ENCODE data around the gene ERG. TPM values are rescaled to one million over a fixed set of nuclear protein-coding genes. Genes with fewer than 3 reads are reported as not detected.

ERG gene
- not detected for polyA plus RNA-seq

GRCh38 chr21:38498057-38498833 lies at the start of gene ERG:
ERG (minus strand) TSS chr21:38498477; CDS start chr21:38498380, 97 bp downstream.
- Mint-ChIP-seq H3K27ac (no peak within 1 kb of the TSS), H3K9me3 (peaks cover 0 to 2% (median 0%) of the 10 kb centered on the region in 6 donors), H3K4me3 (peak within 1 kb of the TSS in 1 of 5 donors; percentile 22), H3K4me1 (peaks cover 2 to 9% of the 10 kb centered on the region in 2 donors), H3K36me3 (no peaks in the 10 kb centered on the region), H3K27me3 (ENCODE audit: low read depth in 3 of 3) (peaks cover 8 to 18% (median 13%) of the 10 kb centered on the region in 3 donors)
- DNase-seq = no peak

- no peaks in the 10 kb centered on the region for H3K9me3 Mint-ChIP-seq
- H3K27me3 Mint-ChIP-seq (ENCODE audit: low read depth in 3 of 3) = peaks cover 0 to 5% (median 3%) of the 10 kb centered on the region in 3 donors
- no peak for DNase-seq
- no peaks in the 10 kb centered on the region for H3K4me1 Mint-ChIP-seq
- no peak overlapping the region for H3K4me3 Mint-ChIP-seq
- no peaks in the 10 kb centered on the region for H3K36me3 Mint-ChIP-seq
- no peak overlapping the region for H3K27ac Mint-ChIP-seq
Observed at GRCh38 chr21:38544661-38545060, 46.4 kb upstream of the ERG start.

GRCh38 chr21:38542263-38542662 lies 44.0 kb upstream of the ERG start:
- H3K4me3 Mint-ChIP-seq = no peak overlapping the region
- H3K36me3 Mint-ChIP-seq = no peaks in the 10 kb centered on the region
- no peaks in the 10 kb centered on the region for H3K9me3 Mint-ChIP-seq
- no peak overlapping the region for H3K27ac Mint-ChIP-seq
- H3K4me1 Mint-ChIP-seq = no peaks in the 10 kb centered on the region
- DNase-seq = no peak
- H3K27me3 Mint-ChIP-seq (ENCODE audit: low read depth in 3 of 3) = peaks cover 2 to 5% (median 2%) of the 10 kb centered on the region in 3 donors

- no peak overlapping the region for H3K27ac Mint-ChIP-seq
- H3K27me3 Mint-ChIP-seq (ENCODE audit: low read depth in 3 of 3) = peaks cover 0 to 4% (median under 1%) of the 10 kb centered on the region in 3 donors
- no peak for DNase-seq
- H3K9me3 Mint-ChIP-seq = no peaks in the 10 kb centered on the region
- H3K36me3 Mint-ChIP-seq = no peaks in the 10 kb centered on the region
- H3K4me3 Mint-ChIP-seq = no peak overlapping the region
- H3K4me1 Mint-ChIP-seq = no peaks in the 10 kb centered on the region
Observed at GRCh38 chr21:38538353-38538752, 40.1 kb upstream of the ERG start.

GRCh38 chr21:38534591-38534990 lies 36.3 kb upstream of the ERG start:
- DNase-seq = no peak
- Mint-ChIP-seq H3K27ac (no peak overlapping the region), H3K36me3 (no peaks in the 10 kb centered on the region)

GRCh38 chr21:38533887-38534286 lies 35.6 kb upstream of the ERG start:
- Mint-ChIP-seq H3K9me3 (no peaks in the 10 kb centered on the region), H3K36me3 (no peaks in the 10 kb centered on the region), H3K27ac (no peak overlapping the region), H3K27me3 (ENCODE audit: low read depth in 3 of 3) (peaks cover 0 to 3% (median 2%) of the 10 kb centered on the region in 3 donors), H3K4me1 (no peaks in the 10 kb centered on the region), H3K4me3 (no peak overlapping the region)
- DNase-seq = no peak

More at GRCh38 chr21:38534591-38534990, 36.3 kb upstream of the ERG start:
- H3K4me3 Mint-ChIP-seq = no peak overlapping the region
- no peaks in the 10 kb centered on the region for H3K9me3 Mint-ChIP-seq
- H3K4me1 Mint-ChIP-seq = no peaks in the 10 kb centered on the region
- H3K27me3 Mint-ChIP-seq (ENCODE audit: low read depth in 3 of 3) = peaks cover 0 to 4% (median 3%) of the 10 kb centered on the region in 3 donors

- H3K4me1 Mint-ChIP-seq = no peaks in the 10 kb centered on the region
- no peaks in the 10 kb centered on the region for H3K36me3 Mint-ChIP-seq
- peaks cover 0 to 7% (median 3%) of the 10 kb centered on the region in 3 donors for H3K27me3 Mint-ChIP-seq (ENCODE audit: low read depth in 3 of 3)
- DNase-seq = no peak
- H3K4me3 Mint-ChIP-seq = no peak overlapping the region
- no peaks in the 10 kb centered on the region for H3K9me3 Mint-ChIP-seq
- no peak overlapping the region for H3K27ac Mint-ChIP-seq
Observed at GRCh38 chr21:38531591-38531990, 33.3 kb upstream of the ERG start.

- H3K36me3 Mint-ChIP-seq = no peaks in the 10 kb centered on the region
Observed at GRCh38 chr21:38531039-38531541, 32.8 kb upstream of the ERG start.

GRCh38 chr21:38527737-38528136 lies 29.5 kb upstream of the ERG start:
- Mint-ChIP-seq H3K27me3 (ENCODE audit: low read depth in 3 of 3) (peaks cover 0 to 9% (median 9%) of the 10 kb centered on the region in 3 donors), H3K4me3 (no peak overlapping the region), H3K4me1 (no peaks in the 10 kb centered on the region), H3K36me3 (no peaks in the 10 kb centered on the region), H3K27ac (no peak overlapping the region), H3K9me3 (peaks cover 0 to 4% (median 0%) of the 10 kb centered on the region in 6 donors)
- no peak for DNase-seq

More at GRCh38 chr21:38531039-38531541, 32.8 kb upstream of the ERG start:
- DNase-seq = no peak
- Mint-ChIP-seq H3K4me3 (no peak overlapping the region), H3K27ac (no peak overlapping the region), H3K4me1 (no peaks in the 10 kb centered on the region), H3K27me3 (ENCODE audit: low read depth in 3 of 3) (peaks cover 0 to 7% (median 3%) of the 10 kb centered on the region in 3 donors), H3K9me3 (no peaks in the 10 kb centered on the region)

GRCh38 chr21:38525454-38525853 lies 27.2 kb upstream of the ERG start:
- Mint-ChIP-seq H3K36me3 (no peaks in the 10 kb centered on the region), H3K4me3 (no peak overlapping the region), H3K4me1 (no peaks in the 10 kb centered on the region), H3K9me3 (peaks cover 0 to 4% (median 0%) of the 10 kb centered on the region in 6 donors), H3K27ac (no peak overlapping the region), H3K27me3 (ENCODE audit: low read depth in 3 of 3) (peaks cover 3 to 9% (median 8%) of the 10 kb centered on the region in 3 donors)
- DNase-seq = no peak

- Mint-ChIP-seq H3K4me1 (no peaks in the 10 kb centered on the region), H3K36me3 (no peaks in the 10 kb centered on the region), H3K27ac (no peak overlapping the region), H3K27me3 (ENCODE audit: low read depth in 3 of 3) (peaks cover 4 to 11% (median 8%) of the 10 kb centered on the region in 3 donors), H3K4me3 (no peak overlapping the region), H3K9me3 (peaks cover 0 to 4% (median 0%) of the 10 kb centered on the region in 6 donors)
- DNase-seq = no peak
Observed at GRCh38 chr21:38524168-38525153, 26.2 kb upstream of the ERG start.

GRCh38 chr21:38520511-38520910 lies 22.2 kb upstream of the ERG start:
- no peak overlapping the region for H3K27ac Mint-ChIP-seq
- H3K4me3 Mint-ChIP-seq = no peak overlapping the region
- no peaks in the 10 kb centered on the region for H3K36me3 Mint-ChIP-seq
- no peak for DNase-seq
- no peaks in the 10 kb centered on the region for H3K4me1 Mint-ChIP-seq
- peaks cover 4 to 10% (median 8%) of the 10 kb centered on the region in 3 donors for H3K27me3 Mint-ChIP-seq (ENCODE audit: low read depth in 3 of 3)
- H3K9me3 Mint-ChIP-seq = peaks cover 0 to 4% (median 0%) of the 10 kb centered on the region in 6 donors

- Mint-ChIP-seq H3K36me3 (no peaks in the 10 kb centered on the region), H3K27me3 (ENCODE audit: low read depth in 3 of 3) (peaks cover 0 to 6% (median 2%) of the 10 kb centered on the region in 3 donors), H3K9me3 (no peaks in the 10 kb centered on the region), H3K27ac (no peak overlapping the region), H3K4me1 (peaks cover 3 to 5% of the 10 kb centered on the region in 2 donors), H3K4me3 (no peak overlapping the region)
- DNase-seq = no peak
Observed at GRCh38 chr21:38511662-38512243, 13.5 kb upstream of the ERG start.

Data from immature natural killer cell (primary cell).